Activated CD4-positive, alpha-beta T cell treated with anti-CD3 and anti-CD28 coated beads, Interleukin-2, Interleukin-6, amounts not matched to agents 100 ng/mL and 50 ng/mL, durations not matched to agents 16 hours and 8 hours (primary cell): Measurements from ENCODE around the gene GAS5.
"Not testable (repeated sequence)": the region's sequence is repeated elsewhere in the genome, so short reads cannot be mapped to it uniquely, and the experiment has no call there.

ENCODE experiments used
- DNase-seq: peaks from one replicate; pipeline ENCODE4 v3.0.0-alpha.2; 2020

Gene GAS5

GRCh38 chr1:173867753-173868265, at the start of gene GAS5:
Gene GAS5, minus strand, starts transcription at chr1:173867989.
- DNase-seq = peak; percentile 100

- DNase-seq = no peak
Observed at GRCh38 chr1:173917149-173917548, 49.4 kb upstream of the GAS5 start, which contains the start of gene SERPINC1. Gene SERPINC1, minus strand, starts transcription at chr1:173917327. Its CDS starts 68 bp downstream, at chr1:173917259.

DNA sequence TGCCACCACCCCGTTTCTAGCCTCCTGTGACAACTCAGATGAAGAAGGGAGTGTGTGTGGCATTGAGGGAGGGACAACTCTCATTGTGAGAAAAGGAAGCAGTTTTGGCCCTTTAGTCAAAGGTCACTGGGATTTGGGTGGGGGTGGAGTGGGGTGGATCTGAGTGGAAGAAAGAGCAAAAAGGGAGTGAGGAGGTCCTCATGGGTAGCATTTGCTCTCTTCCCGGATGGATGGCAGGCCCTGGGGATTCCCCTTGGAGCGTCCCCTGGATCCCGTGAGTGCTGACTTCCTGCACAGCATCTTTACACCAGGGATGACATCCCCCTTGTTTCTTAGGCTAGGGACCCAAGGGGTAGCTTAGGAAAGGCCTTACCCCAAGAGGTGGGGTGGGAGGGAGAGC, 48.9 kb upstream of the GAS5 start:
- no peak for DNase-seq

GRCh38 chr1:173915596-173915995, 47.8 kb upstream of the GAS5 start:
- no peak for DNase-seq

- peak; percentile 36 for DNase-seq
Observed at GRCh38 chr1:173914366-173914871, 46.6 kb upstream of the GAS5 start.

GRCh38 chr1:173913111-173913510, 45.3 kb upstream of the GAS5 start:
- no peak for DNase-seq

GRCh38 chr1:173903827-173904531, 36.2 kb upstream of the GAS5 start:
- DNase-seq = no peak

GRCh38 chr1:173900992-173901391, 33.2 kb upstream of the GAS5 start:
- no peak for DNase-seq

DNA sequence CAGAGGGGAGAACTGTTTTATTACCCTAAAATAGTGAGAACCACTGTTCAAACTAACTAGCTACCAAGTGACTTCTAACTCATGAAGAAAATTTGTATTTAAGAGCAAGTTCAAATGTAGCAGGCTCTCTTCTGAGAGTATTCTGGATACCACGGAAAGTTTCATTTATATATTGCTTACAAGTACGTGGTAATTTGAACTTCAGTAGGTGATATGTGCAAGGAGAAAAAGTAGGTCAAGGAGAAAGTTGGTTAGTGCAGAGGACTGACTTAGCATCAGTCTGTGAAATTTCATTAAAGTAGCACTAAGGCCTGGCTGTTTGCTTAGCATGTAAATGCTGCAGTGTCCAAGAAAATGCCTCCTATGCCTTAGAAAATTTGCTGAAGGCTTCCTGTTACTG, 32.6 kb upstream of the GAS5 start:
- DNase-seq = no peak

DNA sequence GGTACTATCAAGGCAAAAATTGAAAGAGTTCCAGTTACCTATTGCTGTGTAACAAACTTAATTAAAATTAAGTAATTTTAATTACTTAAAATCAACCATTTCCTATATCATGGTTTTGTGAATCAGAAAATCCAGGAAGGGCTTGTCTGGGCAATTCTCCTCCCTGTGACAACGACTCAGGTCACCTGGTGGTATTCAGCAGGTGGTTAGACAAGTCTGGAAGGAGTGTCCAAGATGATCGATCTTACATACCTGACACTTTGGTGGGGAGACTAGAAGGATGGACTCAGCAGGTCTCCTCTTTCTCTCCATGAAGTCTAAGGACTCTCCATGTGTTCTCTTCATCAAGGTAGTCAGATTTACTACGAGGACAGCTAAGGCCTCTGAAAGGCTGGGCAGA, 26.4 kb upstream of the GAS5 start:
- no peak for DNase-seq

DNA sequence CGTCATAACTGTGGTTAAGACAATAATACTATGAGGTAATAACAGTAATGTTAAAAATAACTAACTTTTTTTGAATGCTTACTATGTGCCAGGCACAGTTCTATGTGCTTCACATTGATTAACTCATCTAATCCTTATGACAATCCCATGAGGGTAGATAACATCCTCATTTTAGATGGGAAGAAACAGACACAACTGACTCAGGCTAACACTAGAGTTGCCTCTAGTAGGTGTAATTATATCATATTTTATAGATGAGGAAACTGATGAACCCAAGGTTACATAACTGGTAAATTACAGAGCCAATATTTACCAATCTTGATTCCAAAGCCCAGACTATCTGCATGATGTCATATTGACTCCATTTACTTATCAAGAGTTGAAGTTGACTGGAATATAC, 25.8 kb upstream of the GAS5 start:
- no peak for DNase-seq

DNA sequence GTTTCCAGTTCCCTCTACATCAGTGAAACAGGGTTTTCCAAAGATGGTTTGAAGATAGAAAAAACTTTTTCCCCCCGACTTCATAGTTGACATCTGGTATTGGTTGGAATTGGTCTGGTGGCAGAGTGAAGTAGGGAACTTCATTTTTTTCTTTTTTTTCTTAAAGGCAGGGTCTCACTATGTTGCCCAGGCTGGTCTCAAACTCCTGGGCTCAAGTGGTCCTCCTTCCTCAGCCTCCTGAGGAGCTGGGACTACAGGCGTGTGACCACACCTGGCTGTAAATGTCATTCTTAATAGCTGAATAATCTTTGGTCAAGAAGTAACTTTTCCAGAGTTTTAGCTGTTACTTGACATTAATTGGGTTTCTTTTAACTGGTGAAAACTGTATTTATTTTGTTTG, 22.1 kb upstream of the GAS5 start:
- no peak for DNase-seq

- DNase-seq = no peak
Observed at GRCh38 chr1:173888749-173889148, 21.0 kb upstream of the GAS5 start.

GRCh38 chr1:173887627-173888026, 19.8 kb upstream of the GAS5 start:
- no peak for DNase-seq

GRCh38 chr1:173886746-173887611, 19.2 kb upstream of the GAS5 start:
- DNase-seq = no peak

GRCh38 chr1:173884701-173885100, 16.9 kb upstream of the GAS5 start:
- DNase-seq = no peak

DNA sequence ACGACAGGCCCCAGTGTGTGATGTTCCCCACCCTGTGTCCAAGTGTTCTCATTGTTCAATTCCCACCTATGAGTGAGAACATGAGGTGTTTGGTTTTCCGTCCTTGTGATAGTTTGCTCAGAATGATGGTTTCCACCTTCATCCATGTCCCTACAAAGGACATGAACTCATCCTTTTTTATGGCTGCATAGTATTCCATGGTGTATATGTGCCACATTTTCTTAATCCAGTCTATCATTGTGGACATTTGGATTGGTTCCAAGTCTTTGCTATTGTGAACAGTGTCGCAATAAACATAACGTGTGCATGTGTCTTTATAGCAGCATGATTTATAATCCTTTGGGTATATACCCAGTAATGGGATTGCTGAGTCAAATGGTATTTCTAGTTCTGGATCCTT, 13.3 kb upstream of the GAS5 start:
- not testable (repeated sequence) for DNase-seq

DNA sequence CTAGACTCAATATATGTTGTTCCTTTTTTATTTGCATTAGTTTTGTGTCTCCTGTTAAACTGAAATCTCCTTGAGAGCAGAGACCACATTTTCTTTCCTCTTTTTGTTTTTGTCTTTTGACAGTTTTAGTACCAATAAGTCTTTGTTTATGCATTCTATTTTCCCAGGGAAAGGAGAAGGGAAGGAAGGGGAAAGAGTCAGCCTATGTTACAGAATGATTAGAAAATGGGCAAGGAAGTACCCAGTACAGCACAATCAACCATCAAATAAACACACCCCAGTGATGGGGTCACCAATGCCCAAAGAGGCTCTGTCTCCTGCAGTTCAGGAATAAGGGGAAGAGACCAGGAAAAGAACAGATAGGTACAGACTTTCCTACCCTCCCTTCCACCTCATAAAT, 10.5 kb upstream of the GAS5 start:
- no peak for DNase-seq

- no peak for DNase-seq
Observed at GRCh38 chr1:173876732-173877131, 8.9 kb upstream of the GAS5 start.

DNA sequence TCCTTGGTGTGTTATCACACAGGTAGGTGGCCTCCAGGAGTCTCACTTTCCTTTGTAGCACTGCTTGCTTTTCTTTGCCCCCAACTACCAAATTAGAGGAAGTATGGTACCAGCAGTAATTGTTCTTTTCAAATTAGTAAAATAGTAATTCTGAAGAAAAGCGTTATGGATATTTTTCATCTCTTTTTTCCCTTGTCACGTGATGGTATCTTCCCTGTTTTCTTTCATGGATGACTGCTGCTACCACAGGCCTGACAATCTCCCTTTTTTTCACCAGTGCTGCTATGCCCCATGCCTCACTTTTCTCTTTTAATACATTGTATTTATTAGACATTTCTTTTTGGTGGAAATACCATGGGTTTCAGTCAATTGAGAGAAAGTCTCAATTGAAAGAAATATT, 3.7 kb upstream of the GAS5 start:
- DNase-seq = no peak

GRCh38 chr1:173871091-173871490, 3.3 kb upstream of the GAS5 start:
- no peak for DNase-seq

DNA sequence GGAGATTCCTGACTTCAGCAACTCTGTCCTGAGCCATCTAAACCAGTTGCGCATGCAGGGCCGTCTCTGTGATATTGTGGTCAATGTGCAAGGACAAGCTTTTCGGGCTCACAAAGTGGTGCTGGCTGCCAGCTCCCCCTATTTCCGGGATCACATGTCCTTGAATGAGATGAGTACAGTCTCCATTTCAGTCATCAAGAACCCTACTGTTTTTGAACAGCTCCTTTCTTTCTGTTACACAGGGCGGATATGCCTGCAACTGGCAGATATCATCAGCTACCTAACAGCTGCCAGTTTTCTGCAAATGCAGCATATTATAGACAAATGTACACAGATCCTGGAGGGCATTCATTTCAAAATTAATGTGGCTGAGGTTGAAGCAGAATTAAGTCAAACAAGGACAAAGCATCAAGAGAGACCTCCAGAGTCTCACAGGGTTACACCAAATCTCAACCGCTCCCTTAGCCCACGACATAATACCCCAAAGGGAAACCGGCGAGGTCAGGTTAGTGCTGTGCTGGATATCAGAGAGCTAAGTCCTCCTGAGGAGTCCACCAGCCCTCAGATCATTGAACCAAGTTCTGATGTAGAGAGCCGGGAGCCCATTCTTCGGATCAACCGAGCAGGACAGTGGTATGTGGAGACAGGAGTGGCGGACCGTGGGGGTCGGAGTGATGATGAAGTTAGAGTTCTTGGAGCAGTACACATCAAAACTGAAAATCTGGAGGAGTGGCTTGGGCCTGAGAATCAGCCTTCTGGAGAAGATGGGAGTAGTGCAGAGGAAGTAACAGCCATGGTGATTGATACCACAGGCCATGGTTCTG, 2.7 kb upstream of the GAS5 start:
- DNase-seq = peak; percentile 88

DNA sequence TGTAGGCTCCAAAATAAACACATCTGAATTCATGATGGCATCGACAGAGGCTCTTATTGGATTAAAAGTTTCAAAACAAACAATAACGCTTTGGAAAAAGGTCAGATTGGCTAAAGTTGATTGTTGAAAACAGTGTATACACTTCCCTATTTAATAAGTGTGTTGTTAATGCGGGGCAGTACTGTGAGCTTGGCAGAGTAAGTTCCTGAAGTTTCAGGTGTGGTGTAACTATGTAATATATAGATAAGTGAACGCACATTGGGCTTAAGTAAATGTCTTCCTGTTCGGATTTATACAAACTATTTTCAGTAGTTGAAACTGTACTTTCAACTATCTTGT, 1.2 kb upstream of the GAS5 start:
- DNase-seq = peak; percentile 3
